ENCODE measurements around the gene CNKSR3.
"Not testable (repeated sequence)": the region's sequence is repeated elsewhere in the genome, so short reads cannot be mapped to it uniquely, and the experiment has no call there.

CNKSR3 gene

DNA sequence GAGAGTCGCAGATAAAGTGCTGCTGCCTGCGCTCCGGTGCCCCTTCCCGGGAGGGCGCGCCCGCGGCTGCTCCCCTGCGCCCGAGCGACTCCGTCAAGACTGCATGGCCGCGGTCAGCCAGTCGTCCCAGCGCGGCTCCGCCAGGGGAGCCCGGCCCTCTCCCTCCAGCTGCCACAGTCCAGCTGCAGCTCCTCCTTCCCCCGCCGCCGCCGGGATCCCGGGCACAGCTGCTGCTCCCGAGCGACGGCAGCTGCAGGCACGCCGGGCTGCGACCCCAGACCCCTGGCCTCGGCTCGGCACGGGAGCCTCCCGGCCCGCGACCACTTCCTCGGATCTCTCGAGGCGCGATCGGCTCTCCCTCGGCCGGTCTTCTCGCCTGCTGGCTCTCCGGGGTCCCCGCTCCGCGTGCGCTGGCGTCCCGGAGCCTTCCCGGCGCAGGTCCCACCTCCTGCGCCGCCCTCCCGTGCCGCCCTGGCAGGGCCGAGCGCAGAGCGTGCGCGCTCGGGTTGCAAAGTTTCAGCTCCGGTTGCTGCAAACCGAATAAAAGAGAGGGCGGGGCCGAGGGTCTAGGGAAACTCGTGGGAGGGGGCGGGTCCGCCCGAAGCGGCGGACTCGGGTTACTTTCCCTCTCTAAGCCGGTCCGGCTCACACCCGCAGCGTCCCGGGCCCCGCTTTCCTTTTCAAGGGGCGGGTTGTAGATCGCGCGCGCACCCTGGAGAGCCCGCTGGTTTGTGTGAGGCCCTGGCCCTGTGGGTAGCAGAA is at the start of gene CNKSR3:
TSS of gene CNKSR3 (minus strand) at position 542 of the 762 bp plus-strand sequence. CDS start 571 bp downstream, outside the sequence.
- no peaks in the 10 kb centered on the region for H3K36me3 Mint-ChIP-seq (ENCODE audit: low read depth)
- H3K4me1 Mint-ChIP-seq (ENCODE audit: low read depth), result peaks cover 4% of the 10 kb centered on the region
- H3K27ac Mint-ChIP-seq, result no peak within 1 kb of the TSS
- no peaks in the 10 kb centered on the region for H3K9me3 Mint-ChIP-seq
- peaks cover 58% of the 10 kb centered on the region for H3K27me3 Mint-ChIP-seq (ENCODE audit: low read depth)
- H3K4me3 Mint-ChIP-seq, result peak within 1 kb of the TSS; percentile 58

GRCh38 chr6:154558984-154559383 is 48.5 kb upstream of the CNKSR3 start:
- no peaks in the 10 kb centered on the region for H3K9me3 Mint-ChIP-seq
- no peaks in the 10 kb centered on the region for H3K36me3 Mint-ChIP-seq (ENCODE audit: low read depth)
- H3K4me1 Mint-ChIP-seq (ENCODE audit: low read depth), result no peaks in the 10 kb centered on the region
- H3K27me3 Mint-ChIP-seq (ENCODE audit: low read depth), result no peaks in the 10 kb centered on the region
- no peak overlapping the region for H3K27ac Mint-ChIP-seq
- no peak overlapping the region for H3K4me3 Mint-ChIP-seq

- Mint-ChIP-seq H3K4me3 (no peak overlapping the region), H3K36me3 (ENCODE audit: low read depth) (no peaks in the 10 kb centered on the region), H3K27me3 (ENCODE audit: low read depth) (no peaks in the 10 kb centered on the region), H3K4me1 (ENCODE audit: low read depth) (no peaks in the 10 kb centered on the region), H3K27ac (no peak overlapping the region), H3K9me3 (no peaks in the 10 kb centered on the region)
Observed at GRCh38 chr6:154558513-154558912, 48.0 kb upstream of the CNKSR3 start.

DNA sequence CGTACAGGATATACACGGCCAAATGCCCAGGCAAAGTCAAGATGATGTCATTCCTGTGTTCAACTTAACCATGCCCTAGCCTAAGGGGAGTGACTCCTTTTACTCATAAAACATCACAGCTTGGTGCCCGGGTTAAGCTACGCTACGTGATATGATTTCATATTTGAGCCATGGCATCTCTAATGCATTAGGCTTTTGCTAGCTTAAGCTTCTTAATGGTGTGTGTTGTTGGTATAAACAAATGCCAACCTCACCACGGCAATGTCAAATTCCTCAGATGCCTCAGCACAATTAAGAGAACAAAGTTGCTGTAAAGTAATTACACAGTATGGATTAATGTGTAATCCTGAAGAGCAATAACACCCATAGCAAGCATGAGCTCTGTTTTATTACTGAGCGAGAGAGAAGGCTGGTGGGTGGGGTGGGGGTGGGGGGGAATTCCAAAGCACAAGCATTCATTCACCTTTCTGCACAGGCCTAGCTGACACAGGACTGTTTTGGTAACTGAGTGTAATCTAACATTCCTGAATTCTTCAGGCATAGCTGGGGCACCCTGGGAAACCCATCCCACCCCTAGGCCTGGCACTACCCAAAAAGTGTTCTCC is 44.7 kb upstream of the CNKSR3 start:
- H3K4me3 Mint-ChIP-seq, result no peak overlapping the region
- no peaks in the 10 kb centered on the region for H3K36me3 Mint-ChIP-seq (ENCODE audit: low read depth)
- H3K9me3 Mint-ChIP-seq, result no peaks in the 10 kb centered on the region
- no peak overlapping the region for H3K27ac Mint-ChIP-seq
- no peaks in the 10 kb centered on the region for H3K27me3 Mint-ChIP-seq (ENCODE audit: low read depth)
- H3K4me1 Mint-ChIP-seq (ENCODE audit: low read depth), result no peaks in the 10 kb centered on the region

DNA sequence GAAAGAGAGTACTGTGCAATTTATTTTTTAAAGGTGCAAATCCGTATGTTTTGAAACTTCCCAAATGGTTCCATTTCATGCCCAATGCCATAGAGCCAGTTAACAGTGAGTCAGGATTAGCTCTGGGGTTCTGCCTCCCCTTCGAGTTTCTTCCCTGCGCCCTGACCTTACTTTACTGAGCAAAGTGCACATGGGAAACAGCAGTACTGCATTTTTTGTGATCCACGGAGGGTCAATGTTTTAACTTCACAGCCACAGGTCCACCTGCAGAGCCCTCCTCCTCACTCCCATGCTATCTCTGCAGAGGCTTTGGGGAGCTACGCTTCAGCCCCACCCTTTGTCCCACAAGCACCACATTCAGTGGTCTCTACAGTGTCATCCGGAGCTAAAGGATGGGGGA is 44.0 kb upstream of the CNKSR3 start:
- Mint-ChIP-seq H3K4me1 (ENCODE audit: low read depth) (no peaks in the 10 kb centered on the region), H3K27me3 (ENCODE audit: low read depth) (no peaks in the 10 kb centered on the region), H3K36me3 (ENCODE audit: low read depth) (no peaks in the 10 kb centered on the region), H3K27ac (no peak overlapping the region), H3K9me3 (no peaks in the 10 kb centered on the region), H3K4me3 (no peak overlapping the region)

DNA sequence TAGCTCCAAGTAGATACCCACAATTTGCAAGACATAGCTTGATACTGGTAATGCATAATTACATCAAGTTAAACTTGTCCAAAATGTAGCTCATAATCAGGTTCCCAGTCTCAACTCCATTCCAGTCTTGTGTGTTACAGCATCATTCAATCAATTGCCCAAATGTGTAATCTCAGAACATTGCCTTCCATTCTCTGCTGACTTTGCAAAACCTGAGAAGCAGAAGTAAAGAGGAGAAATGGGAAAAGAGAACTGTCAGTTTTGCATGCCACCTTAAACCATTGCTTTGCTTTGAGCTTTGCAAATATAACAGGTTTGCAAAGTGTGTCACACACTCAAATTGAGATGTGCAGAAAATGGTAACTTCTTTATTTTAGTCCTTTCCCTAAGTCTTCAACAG is 40.3 kb upstream of the CNKSR3 start:
- H3K4me1 Mint-ChIP-seq (ENCODE audit: low read depth), result no peaks in the 10 kb centered on the region

GRCh38 chr6:154549179-154549578 is 38.7 kb upstream of the CNKSR3 start:
- Mint-ChIP-seq H3K9me3 (no peaks in the 10 kb centered on the region), H3K4me3 (no peak overlapping the region), H3K27me3 (ENCODE audit: low read depth) (no peaks in the 10 kb centered on the region), H3K27ac (no peak overlapping the region), H3K36me3 (ENCODE audit: low read depth) (no peaks in the 10 kb centered on the region), H3K4me1 (ENCODE audit: low read depth) (no peaks in the 10 kb centered on the region)

More for the DNA sequence above, 40.3 kb upstream of the CNKSR3 start:
- no peaks in the 10 kb centered on the region for H3K36me3 Mint-ChIP-seq (ENCODE audit: low read depth)
- no peak overlapping the region for H3K27ac Mint-ChIP-seq
- H3K9me3 Mint-ChIP-seq, result no peaks in the 10 kb centered on the region
- no peak overlapping the region for H3K4me3 Mint-ChIP-seq
- no peaks in the 10 kb centered on the region for H3K27me3 Mint-ChIP-seq (ENCODE audit: low read depth)

DNA sequence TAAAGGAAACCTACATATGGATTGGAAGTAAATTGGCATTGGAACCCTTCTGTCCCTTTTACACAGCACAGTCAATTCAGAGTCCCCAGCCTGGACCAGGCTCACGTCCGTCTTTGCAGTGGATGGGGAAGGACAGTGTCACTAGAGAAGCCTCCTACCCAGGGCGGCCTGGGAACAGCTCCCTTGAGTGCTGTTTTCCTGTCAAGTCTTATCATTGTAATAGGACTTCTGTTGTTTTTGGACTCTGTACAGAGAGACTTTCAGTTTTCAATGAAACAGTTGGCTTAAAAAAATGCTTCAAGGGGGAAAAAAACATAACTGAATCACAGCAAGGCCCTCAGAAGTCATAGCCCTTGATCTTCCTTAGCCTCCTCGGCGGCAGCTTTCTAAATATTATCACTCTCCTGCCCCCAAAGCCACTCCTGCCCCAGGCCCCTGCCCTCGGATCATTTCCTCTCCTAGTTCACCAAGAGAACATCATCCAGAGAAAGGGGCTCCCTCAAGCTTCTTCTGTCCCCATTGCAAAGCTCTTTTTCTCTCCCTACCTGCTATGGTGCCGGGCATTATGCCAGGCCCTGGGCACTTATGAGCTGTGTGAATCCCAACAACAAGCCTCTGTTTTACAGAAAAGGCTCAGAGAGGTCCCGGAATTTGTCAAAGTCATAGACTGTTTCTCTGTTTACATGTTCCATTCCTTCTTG is 37.8 kb upstream of the CNKSR3 start:
- Mint-ChIP-seq H3K4me3 (no peak overlapping the region), H3K27me3 (ENCODE audit: low read depth) (no peaks in the 10 kb centered on the region), H3K36me3 (ENCODE audit: low read depth) (no peaks in the 10 kb centered on the region), H3K9me3 (no peaks in the 10 kb centered on the region), H3K27ac (no peak overlapping the region), H3K4me1 (ENCODE audit: low read depth) (no peaks in the 10 kb centered on the region)

DNA sequence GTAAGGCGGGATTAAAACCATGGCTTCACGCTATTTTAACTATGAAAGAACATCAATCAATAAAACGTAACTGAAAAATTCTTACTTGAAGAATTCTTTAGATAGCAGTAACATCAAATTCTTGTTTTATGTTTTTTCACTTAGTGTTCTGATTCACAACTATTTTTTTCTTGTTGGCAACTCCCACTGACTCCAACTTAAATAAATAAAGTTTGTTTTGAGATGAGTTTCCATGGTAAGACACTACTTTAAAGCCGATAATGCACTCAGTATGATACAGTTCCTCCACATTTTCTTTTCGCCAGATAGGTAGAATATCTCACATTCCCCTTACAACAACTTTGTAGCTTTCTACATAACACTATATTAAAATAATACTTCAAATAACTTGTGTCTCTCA is 33.1 kb upstream of the CNKSR3 start:
- no peaks in the 10 kb centered on the region for H3K9me3 Mint-ChIP-seq
- no peak overlapping the region for H3K27ac Mint-ChIP-seq
- no peak overlapping the region for H3K4me3 Mint-ChIP-seq
- H3K4me1 Mint-ChIP-seq (ENCODE audit: low read depth), result no peaks in the 10 kb centered on the region
- H3K27me3 Mint-ChIP-seq (ENCODE audit: low read depth), result no peaks in the 10 kb centered on the region
- H3K36me3 Mint-ChIP-seq (ENCODE audit: low read depth), result no peaks in the 10 kb centered on the region

GRCh38 chr6:154542747-154543146 is 32.3 kb upstream of the CNKSR3 start:
- Mint-ChIP-seq H3K36me3 (ENCODE audit: low read depth) (no peaks in the 10 kb centered on the region), H3K9me3 (no peaks in the 10 kb centered on the region), H3K27ac (no peak overlapping the region), H3K27me3 (ENCODE audit: low read depth) (peaks cover 2% of the 10 kb centered on the region), H3K4me1 (ENCODE audit: low read depth) (no peaks in the 10 kb centered on the region), H3K4me3 (no peak overlapping the region)

GRCh38 chr6:154541837-154542236 is 31.4 kb upstream of the CNKSR3 start:
- H3K9me3 Mint-ChIP-seq; H3K27me3 Mint-ChIP-seq (ENCODE audit: low read depth); H3K27ac Mint-ChIP-seq; H3K4me3 Mint-ChIP-seq; H3K4me1 Mint-ChIP-seq (ENCODE audit: low read depth); H3K36me3 Mint-ChIP-seq (ENCODE audit: low read depth): not testable (repeated sequence)

DNA sequence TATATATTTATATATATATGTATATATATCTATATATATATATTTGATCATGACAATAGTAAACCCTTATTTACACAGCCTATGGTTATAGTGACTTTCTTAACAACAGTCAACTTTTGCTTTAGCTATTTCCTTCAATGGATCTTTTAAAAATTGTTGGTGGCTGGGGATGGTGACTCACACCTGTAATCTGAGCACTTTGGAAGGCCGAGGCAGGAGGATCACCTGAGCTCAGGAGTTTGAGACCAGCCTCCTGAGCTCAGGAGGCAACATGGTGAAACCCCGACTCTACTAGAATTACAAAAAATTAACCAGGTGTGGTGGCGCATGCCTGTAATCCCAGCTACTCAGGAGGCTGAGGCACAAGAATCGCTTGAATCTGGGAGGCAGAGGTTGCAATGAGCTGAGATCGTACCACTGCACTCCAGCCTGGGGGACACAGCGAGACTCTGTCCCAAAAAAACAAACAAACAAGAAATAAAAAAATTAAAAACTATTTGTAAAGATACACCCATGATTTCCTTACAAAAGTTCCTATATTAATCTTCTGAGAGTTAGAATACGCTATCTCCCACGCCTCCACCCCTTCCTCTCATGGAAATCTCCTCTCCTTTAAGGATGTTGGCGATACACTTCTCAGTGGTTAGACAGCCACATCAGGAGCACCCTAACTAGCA is 29.2 kb upstream of the CNKSR3 start:
- no peak overlapping the region for H3K4me3 Mint-ChIP-seq
- no peaks in the 10 kb centered on the region for H3K4me1 Mint-ChIP-seq (ENCODE audit: low read depth)
- no peak overlapping the region for H3K27ac Mint-ChIP-seq
- H3K27me3 Mint-ChIP-seq (ENCODE audit: low read depth), result peaks cover 6% of the 10 kb centered on the region
- no peaks in the 10 kb centered on the region for H3K9me3 Mint-ChIP-seq
- H3K36me3 Mint-ChIP-seq (ENCODE audit: low read depth), result no peaks in the 10 kb centered on the region

DNA sequence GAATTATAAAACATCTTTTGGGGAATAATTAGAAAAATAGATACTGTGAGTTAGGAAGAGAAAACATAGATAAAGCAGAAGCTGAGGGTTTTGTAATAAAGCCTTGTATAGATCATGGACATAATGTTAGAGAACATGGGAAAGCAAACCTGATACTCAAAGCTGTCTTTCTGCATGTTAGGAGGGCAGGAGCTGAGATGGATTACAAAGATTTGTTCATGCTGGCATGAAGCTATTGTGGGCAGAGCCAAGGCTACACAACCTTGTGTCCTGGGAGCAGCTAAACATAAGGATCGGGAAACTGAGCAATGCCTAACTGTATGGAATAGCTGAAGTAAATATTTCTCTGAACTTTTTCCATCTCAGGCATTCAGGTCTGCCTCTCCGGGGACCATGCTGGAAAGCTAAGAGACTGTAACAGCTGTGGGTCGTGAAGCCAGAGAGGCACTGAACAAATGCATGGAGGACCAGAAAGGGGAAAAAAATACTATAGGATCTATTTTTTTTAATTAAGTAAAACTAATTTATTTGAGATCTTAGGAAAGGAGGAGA is 28.2 kb upstream of the CNKSR3 start:
- H3K36me3 Mint-ChIP-seq (ENCODE audit: low read depth), result no peaks in the 10 kb centered on the region
- no peak overlapping the region for H3K27ac Mint-ChIP-seq
- H3K4me1 Mint-ChIP-seq (ENCODE audit: low read depth), result no peaks in the 10 kb centered on the region
- peaks cover 6% of the 10 kb centered on the region for H3K27me3 Mint-ChIP-seq (ENCODE audit: low read depth)
- no peaks in the 10 kb centered on the region for H3K9me3 Mint-ChIP-seq
- H3K4me3 Mint-ChIP-seq, result no peak overlapping the region

GRCh38 chr6:154537511-154538325 is 27.2 kb upstream of the CNKSR3 start:
- H3K27me3 Mint-ChIP-seq (ENCODE audit: low read depth), result peaks cover 6% of the 10 kb centered on the region
- no peaks in the 10 kb centered on the region for H3K4me1 Mint-ChIP-seq (ENCODE audit: low read depth)
- H3K9me3 Mint-ChIP-seq, result no peaks in the 10 kb centered on the region
- H3K36me3 Mint-ChIP-seq (ENCODE audit: low read depth), result no peaks in the 10 kb centered on the region
- no peak overlapping the region for H3K4me3 Mint-ChIP-seq
- H3K27ac Mint-ChIP-seq, result no peak overlapping the region

Data from T-helper 1 cell treated with Interleukin-12 subunit alpha and Interleukin-12 subunit beta and Interleukin-4 antibody, amounts not matched to agents 30 μg/mL and 1 μg/mL, for 36 hours (primary cell).